HG03469 (cell line): ENCODE results near the gene TRAF3IP1.
A peak's percentile ranks its signal among the peaks of the same experiment; 100 is the strongest.
"Not testable (repeated sequence)": the region's sequence is repeated elsewhere in the genome, so short reads cannot be mapped to it uniquely, and the experiment has no call there.

Experiments used
- ATAC-seq: cut with Tn5 transposase; IDR thresholded peaks from one replicate; pipeline ENCODE4 v1.9.1; 2021; ENCODE audit warnings: mild to moderate bottlenecking, moderate library complexity, moderate number of reproducible peaks; ENCODE audit not compliant: unreplicated experiment

The TRAF3IP1 gene

GRCh38 chr2:238320246-238320647, at the start of gene TRAF3IP1:
Gene TRAF3IP1, plus strand, starts transcription at chr2:238320518. Its CDS starts 145 bp downstream, at chr2:238320663.
- ATAC-seq = peak; percentile 90

- ATAC-seq = no peak
Measured at GRCh38 chr2:238270606-238271005, 49.7 kb upstream of the TRAF3IP1 start.

- ATAC-seq = no peak
Measured at GRCh38 chr2:238271061-238271554, 49.2 kb upstream of the TRAF3IP1 start.

- ATAC-seq = not testable (repeated sequence)
Measured at GRCh38 chr2:238271686-238272085, 48.6 kb upstream of the TRAF3IP1 start.

GRCh38 chr2:238272156-238272555, 48.2 kb upstream of the TRAF3IP1 start:
- ATAC-seq = no peak

- ATAC-seq = not testable (repeated sequence)
Measured at GRCh38 chr2:238273433-238273832, 46.9 kb upstream of the TRAF3IP1 start.

- ATAC-seq = no peak
Measured at GRCh38 chr2:238274152-238274865, 46.0 kb upstream of the TRAF3IP1 start.

- ATAC-seq = no peak
Measured at GRCh38 chr2:238277695-238278094, 42.6 kb upstream of the TRAF3IP1 start.

- no peak for ATAC-seq
Measured at GRCh38 chr2:238278626-238279323, 41.5 kb upstream of the TRAF3IP1 start.

- no peak for ATAC-seq
Measured at GRCh38 chr2:238279324-238279682, 41.0 kb upstream of the TRAF3IP1 start.

- no peak for ATAC-seq
Measured at GRCh38 chr2:238280083-238280825, 40.1 kb upstream of the TRAF3IP1 start.

GRCh38 chr2:238281826-238282480, 38.4 kb upstream of the TRAF3IP1 start:
- ATAC-seq = no peak

- ATAC-seq = no peak
Measured at GRCh38 chr2:238282861-238283738, 37.2 kb upstream of the TRAF3IP1 start.

GRCh38 chr2:238284802-238285515, 35.4 kb upstream of the TRAF3IP1 start:
- no peak for ATAC-seq

GRCh38 chr2:238285653-238286082, 34.6 kb upstream of the TRAF3IP1 start:
- no peak for ATAC-seq

- no peak for ATAC-seq
Measured at GRCh38 chr2:238286095-238286494, 34.2 kb upstream of the TRAF3IP1 start.

GRCh38 chr2:238286551-238286950, 33.8 kb upstream of the TRAF3IP1 start:
- no peak for ATAC-seq

GRCh38 chr2:238286987-238287736, 33.2 kb upstream of the TRAF3IP1 start:
- no peak for ATAC-seq
